Left renal pelvis (tissue), 4 donors: ENCODE data around the gene CCDC3. TPM values are rescaled to one million over a fixed set of nuclear protein-coding genes. Genes with fewer than 3 reads are reported as not detected.

Source experiments
- DNase-seq, 4 donors: peaks; one replicate each; pipeline ENCODE4 v3.0.0-alpha.2; 2013; ENCODE audit warnings: low read depth in 4 of 4, low spot score in 3 of 4
- polyA plus RNA-seq, 4 donors: library from polyadenylated mRNA; unstranded; fragments of 120-200 nt; gene quantifications; one replicate each; pipeline ENCODE4 v1.2.1, GENCODE V29; 2013; ENCODE audit not compliant: insufficient read length in 4 of 4

The CCDC3 gene
- polyA plus RNA-seq, 4 donors, result 12.6 to 14.8 (median 13.6) TPM

GRCh38 chr10:12847361-12847975 lies 154.0 kb downstream of the CCDC3 start:
- no peak for DNase-seq

GRCh38 chr10:12846718-12847117 lies 154.8 kb downstream of the CCDC3 start:
- no peak for DNase-seq

Other genes starting within 250 kb of the CCDC3 start
- 10 to 100 TPM; 36.7 to 40.6 (median 38.7) TPM for gene OPTN, start 98.5 kb upstream of the CCDC3 start, polyA plus RNA-seq
- 10 to 100 TPM in 3 of 4 donors, 1 to 10 TPM in 1; 6.7 to 13.0 (median 11.2) TPM for gene MCM10, start 159.8 kb upstream of the CCDC3 start, polyA plus RNA-seq
- not detected for gene UCMA, start 232.7 kb upstream of the CCDC3 start, polyA plus RNA-seq